Bronchial epithelial cell (primary cell): Measurements from ENCODE around the gene NRSN2. TPM values are rescaled to one million over a fixed set of nuclear protein-coding genes. Genes with fewer than 3 reads are reported as not detected.
"Not testable (repeated sequence)": the region's sequence is repeated elsewhere in the genome, so short reads cannot be mapped to it uniquely, and the experiment has no call there.

ENCODE experiments used
- DNase-seq: peaks from one replicate; pipeline ENCODE4 v3.0.0-alpha.2; 2010; ENCODE audit warnings: low read depth
- FAIRE-seq: peaks from 2 replicates; lab custom pipeline; 2011; peaks lifted over from hg19 to GRCh38; lab: Jason Lieb, UNC
- H3K27me3 ChIP-seq: 2 replicates; pipeline ENCODE4 v1.5.1; 2011; ENCODE audit warnings: low read length; ENCODE audit not compliant: control insufficient read depth, insufficient read depth
- H3K36me3 ChIP-seq: 2 replicates; pipeline ENCODE4 v1.5.1; 2011; ENCODE audit warnings: low read length; ENCODE audit not compliant: control insufficient read depth, insufficient read depth
- H3K4me3 ChIP-seq: 2 replicates; pipeline ENCODE4 v1.5.1; 2011; ENCODE audit warnings: mild to moderate bottlenecking, low read depth, low read length, control low read depth
- total RNA-seq: library from RNA; depleted of rRNA; stranded (reverse); fragments of >200 nt; gene quantifications from 2 replicates; pipeline ENCODE4 v1.2.1, GENCODE V29; 2014
- TF ChIP-seq, protein P1 (sequence below): IDR thresholded peaks from 2 replicates; pipeline ENCODE4 v1.5.1; 2011; ENCODE audit warnings: mild to moderate bottlenecking, moderate library complexity, low read length, control low read depth, inconsistent platforms; ENCODE audit not compliant: insufficient read depth, severe bottlenecking

NRSN2 gene
- total RNA-seq, 1 donor from 2014 or later: 2.1 TPM

DNA sequence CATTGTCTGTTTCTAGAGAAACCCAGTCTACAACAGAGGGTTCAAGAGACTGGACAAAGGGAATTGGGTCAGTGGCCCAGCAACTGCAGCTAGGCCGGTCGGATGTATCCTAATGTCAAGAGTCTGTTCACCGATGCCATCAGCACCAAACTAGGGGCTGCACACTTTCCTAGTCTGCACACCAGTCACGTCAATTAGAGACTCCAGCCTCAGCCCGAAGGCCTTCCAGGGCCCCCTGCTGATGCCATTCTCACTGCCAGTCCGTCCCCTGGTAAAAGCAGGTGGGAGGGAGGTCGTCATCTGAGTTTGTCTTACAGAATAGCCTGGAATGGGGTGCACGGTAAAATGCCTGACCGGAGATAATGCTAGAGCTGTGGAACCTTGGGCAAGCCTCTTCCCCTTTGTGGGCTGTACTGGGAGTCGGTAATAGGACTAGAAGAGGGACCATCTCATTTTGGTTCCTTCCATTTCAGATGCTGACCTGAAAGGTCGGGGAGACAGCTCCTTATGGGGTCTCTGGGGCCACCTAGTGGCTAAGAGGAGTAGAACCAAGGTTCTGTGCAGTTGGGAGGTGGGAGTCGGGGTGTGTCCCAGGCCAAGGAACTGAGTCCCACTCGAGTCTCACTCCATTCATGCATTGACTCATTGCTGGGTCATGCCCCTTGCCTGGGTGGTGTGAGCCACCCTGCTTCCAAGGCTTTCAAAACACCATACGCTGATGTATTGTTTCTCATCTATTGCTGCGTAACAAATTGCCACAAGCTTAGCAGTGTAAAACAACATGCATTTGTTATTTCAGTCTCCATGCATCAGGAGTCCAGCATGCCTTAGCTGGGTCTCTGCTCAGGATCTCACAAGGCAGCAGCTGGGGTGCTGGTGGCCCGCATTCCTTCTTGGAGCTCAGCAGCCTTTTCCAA is 16.4 kb upstream of the NRSN2 start:
- Histone ChIP-seq H3K4me3 (no peak overlapping the region), H3K36me3 (no peaks in the 10 kb centered on the region), H3K27me3 (no peaks in the 10 kb centered on the region)
- TF ChIP-seq, protein P1, sequence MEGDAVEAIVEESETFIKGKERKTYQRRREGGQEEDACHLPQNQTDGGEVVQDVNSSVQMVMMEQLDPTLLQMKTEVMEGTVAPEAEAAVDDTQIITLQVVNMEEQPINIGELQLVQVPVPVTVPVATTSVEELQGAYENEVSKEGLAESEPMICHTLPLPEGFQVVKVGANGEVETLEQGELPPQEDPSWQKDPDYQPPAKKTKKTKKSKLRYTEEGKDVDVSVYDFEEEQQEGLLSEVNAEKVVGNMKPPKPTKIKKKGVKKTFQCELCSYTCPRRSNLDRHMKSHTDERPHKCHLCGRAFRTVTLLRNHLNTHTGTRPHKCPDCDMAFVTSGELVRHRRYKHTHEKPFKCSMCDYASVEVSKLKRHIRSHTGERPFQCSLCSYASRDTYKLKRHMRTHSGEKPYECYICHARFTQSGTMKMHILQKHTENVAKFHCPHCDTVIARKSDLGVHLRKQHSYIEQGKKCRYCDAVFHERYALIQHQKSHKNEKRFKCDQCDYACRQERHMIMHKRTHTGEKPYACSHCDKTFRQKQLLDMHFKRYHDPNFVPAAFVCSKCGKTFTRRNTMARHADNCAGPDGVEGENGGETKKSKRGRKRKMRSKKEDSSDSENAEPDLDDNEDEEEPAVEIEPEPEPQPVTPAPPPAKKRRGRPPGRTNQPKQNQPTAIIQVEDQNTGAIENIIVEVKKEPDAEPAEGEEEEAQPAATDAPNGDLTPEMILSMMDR: peak; percentile 91
- DNase-seq (peak; percentile 52), FAIRE-seq (no peak)

DNA sequence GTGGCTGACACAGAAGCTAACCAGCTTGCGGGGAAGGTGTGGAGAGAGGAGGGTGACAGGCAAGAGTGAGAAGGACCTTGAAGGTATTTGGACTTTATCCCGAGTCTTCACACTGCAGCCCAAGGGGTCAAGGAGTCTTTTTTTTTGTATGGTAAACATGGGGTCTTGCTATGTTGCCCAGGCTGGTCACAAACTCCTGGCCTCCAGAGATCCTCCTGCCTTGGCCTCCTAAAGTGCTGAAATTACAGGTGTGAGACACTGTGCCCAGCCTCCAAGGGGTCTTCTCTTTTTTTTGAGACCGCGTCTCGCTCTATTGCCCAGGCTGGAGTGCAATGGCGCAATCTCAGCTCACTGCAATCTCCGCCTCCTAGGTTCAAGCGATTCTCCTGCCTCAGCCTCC is 12.3 kb upstream of the NRSN2 start:
- no peak for FAIRE-seq
- Histone ChIP-seq H3K4me3 (no peak overlapping the region), H3K27me3 (no peaks in the 10 kb centered on the region), H3K36me3 (no peaks in the 10 kb centered on the region)
- TF ChIP-seq, protein P1: no peak
- DNase-seq: no peak

DNA sequence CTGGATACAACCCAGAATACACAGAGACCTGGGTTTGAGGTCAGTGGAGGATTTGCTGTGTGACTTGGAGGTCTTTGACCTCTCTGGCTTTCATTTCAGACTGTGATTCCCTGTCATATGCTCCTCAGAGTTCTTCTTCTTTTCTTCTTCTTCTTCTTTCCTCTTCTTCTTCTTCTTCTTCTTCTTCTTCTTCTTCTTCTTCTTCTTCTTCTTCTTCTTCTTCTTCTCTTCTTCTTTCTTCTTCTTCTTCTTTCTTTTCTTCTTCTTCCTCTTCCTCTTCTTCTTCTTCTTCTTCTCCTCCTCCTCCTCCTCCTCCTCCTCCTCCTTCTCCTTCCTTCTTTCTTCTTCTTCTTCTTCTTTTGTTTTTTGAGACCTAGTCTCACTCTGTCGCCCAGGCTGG is 10.9 kb upstream of the NRSN2 start:
- not testable (repeated sequence) for DNase-seq, H3K36me3 ChIP-seq, H3K4me3 ChIP-seq, FAIRE-seq, H3K27me3 ChIP-seq

DNA sequence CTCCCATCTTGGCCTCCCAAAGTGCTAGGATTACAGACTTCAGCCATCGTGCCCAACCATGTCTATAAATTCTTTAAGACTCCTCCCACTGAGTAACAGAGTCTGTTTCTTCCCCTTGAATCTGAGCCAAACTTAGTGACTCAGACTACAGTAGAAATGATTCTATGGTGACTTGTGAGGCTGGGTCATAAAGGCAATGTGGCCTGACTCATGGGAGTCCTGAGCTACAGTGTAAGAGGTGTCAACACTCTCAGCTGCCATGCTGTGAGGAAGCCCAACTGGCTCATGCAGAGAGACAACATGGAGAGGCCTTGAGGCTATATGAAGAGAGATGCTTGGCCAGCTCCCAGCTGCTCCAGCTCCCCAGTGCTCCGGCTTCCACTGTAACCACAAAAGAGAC is 5.2 kb upstream of the NRSN2 start:
- TF ChIP-seq, protein P1: no peak
- Histone ChIP-seq H3K4me3 (no peak overlapping the region), H3K36me3 (no peaks in the 10 kb centered on the region), H3K27me3 (no peaks in the 10 kb centered on the region)
- no peak for FAIRE-seq
- peak; percentile 91 for DNase-seq

DNA sequence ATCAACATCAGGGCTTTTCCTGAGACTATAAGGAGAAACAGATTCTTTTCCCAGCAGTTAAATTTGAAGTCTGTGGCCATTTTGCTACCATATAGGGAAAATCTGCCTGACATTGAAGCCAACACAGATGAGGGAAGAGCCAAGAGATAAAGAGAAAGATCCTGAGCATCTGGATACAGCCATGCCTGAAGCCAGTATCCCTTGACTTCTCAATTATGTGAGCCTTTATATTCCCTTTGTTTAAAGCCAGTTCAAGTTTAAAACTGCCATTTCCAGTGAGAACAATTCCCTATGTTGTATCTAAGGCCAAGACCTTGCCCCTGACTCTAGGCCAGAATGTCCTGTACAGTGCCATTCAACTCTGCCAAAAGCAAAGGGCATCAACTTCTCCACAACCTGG is 3.8 kb upstream of the NRSN2 start:
- DNase-seq (no peak), FAIRE-seq (no peak)
- no peak overlapping the region for H3K4me3 ChIP-seq
- H3K27me3 ChIP-seq: no peaks in the 10 kb centered on the region
- no peaks in the 10 kb centered on the region for H3K36me3 ChIP-seq
- TF ChIP-seq, protein P1: no peak

DNA sequence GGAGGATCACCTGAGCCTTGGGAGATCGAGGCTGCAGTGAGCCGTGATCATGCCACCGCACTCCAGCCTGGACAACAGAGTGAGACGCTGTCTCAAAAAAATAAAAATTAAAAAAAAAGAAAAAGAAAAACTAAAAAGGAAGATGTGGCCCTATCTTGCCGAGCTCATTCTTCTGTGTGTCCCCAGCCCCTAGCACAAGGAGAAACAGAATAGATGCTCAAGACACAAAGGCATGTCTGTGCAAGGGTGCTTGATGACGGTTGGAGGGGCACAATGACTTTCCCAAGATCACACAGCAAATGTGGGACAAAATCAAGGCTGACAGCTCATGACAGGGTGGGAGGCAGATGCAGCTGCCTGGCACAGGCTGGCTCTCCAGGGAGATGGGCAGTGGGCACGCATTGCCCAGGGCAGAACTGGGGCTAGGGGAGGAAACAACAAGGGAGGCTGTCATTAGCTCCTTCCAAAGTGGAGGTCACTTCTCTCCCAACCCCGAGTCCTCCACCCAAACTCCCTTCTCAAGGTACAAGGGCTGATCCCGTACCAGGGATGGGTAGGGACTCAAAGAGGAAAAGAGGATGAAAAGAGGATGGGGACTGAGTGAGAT is 775 bp upstream of the NRSN2 start:
- H3K4me3 ChIP-seq: no peak overlapping the region
- no peaks in the 10 kb centered on the region for H3K27me3 ChIP-seq
- FAIRE-seq (no peak), DNase-seq (no peak)
- no peaks in the 10 kb centered on the region for H3K36me3 ChIP-seq
- TF ChIP-seq, protein P1: no peak
